PC-3 (cell line): ENCODE data around the gene ASTN2.

Experiments
- CTCF ChIP-seq: fragments of 300-600 bp; sonication (generic); conservative IDR thresholded peaks from 2 replicates; pipeline ENCODE4 v1.5.1; 2017; ENCODE audit warnings: antibody characterized with exemption, low read depth, mild to moderate bottlenecking, low read length
- EZH2 ChIP-seq: fragments of 300-600 bp; sonication (generic); IDR thresholded peaks from one replicate; pipeline ENCODE4 v1.6.1; 2017; ENCODE audit warnings: antibody characterized with exemption, mild to moderate bottlenecking, low read length; ENCODE audit not compliant: unreplicated experiment
- EZH2phosphoT487 ChIP-seq: fragments of 300-600 bp; sonication (generic); IDR thresholded peaks from 2 replicates; pipeline ENCODE4 v1.6.1; 2018; ENCODE audit warnings: mild to moderate bottlenecking, antibody characterized with exemption, low read length, borderline replicate concordance

- TF ChIP-seq CTCF (no peak), EZH2 (no peak), EZH2phosphoT487 (no peak)
Measured at GRCh38 chr9:116928289-116928688, 486.6 kb downstream of the ASTN2 start.
